Measurements from ENCODE around the gene HAUS2. TPM values are rescaled to one million over a fixed set of nuclear protein-coding genes. Genes with fewer than 3 reads are reported as not detected.

HAUS2 gene
- total RNA-seq, 1 experiment from 2014 or later, result 11.7 TPM

DNA sequence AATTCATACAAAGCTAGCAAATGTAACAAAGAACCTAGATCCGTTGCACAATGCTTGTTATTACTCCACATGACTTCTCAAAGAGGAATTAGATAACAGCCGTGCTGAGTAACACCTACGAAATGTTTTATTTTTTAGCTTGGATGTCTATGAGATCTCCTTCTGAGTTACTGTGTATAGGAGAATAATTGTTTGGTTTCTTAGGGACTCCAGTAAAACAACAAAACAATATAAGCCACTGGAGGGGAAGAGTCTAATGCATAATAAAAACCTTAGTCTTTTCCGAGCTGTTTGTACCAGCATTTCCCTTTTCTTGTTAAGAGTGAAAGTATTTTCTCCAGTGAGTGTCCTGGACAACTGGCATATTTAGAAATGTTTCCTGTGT is 37.6 kb upstream of the HAUS2 start:
- H3K9me3 Mint-ChIP-seq (ENCODE audit: low read depth, unreplicated experiment), result no peaks in the 10 kb centered on the region
- no peak overlapping the region for H3K27ac Mint-ChIP-seq (ENCODE audit: unreplicated experiment)
- no peak for DNase-seq
- H3K4me1 Mint-ChIP-seq (ENCODE audit: low read depth, unreplicated experiment), result no peaks in the 10 kb centered on the region
- CTCF ChIA-PET, result no interaction called here
- TF ChIP-seq, protein P1, sequence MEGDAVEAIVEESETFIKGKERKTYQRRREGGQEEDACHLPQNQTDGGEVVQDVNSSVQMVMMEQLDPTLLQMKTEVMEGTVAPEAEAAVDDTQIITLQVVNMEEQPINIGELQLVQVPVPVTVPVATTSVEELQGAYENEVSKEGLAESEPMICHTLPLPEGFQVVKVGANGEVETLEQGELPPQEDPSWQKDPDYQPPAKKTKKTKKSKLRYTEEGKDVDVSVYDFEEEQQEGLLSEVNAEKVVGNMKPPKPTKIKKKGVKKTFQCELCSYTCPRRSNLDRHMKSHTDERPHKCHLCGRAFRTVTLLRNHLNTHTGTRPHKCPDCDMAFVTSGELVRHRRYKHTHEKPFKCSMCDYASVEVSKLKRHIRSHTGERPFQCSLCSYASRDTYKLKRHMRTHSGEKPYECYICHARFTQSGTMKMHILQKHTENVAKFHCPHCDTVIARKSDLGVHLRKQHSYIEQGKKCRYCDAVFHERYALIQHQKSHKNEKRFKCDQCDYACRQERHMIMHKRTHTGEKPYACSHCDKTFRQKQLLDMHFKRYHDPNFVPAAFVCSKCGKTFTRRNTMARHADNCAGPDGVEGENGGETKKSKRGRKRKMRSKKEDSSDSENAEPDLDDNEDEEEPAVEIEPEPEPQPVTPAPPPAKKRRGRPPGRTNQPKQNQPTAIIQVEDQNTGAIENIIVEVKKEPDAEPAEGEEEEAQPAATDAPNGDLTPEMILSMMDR (IDR thresholded peaks at IDR 0.05; ENCODE audit: unreplicated experiment), result no peak
- intact Hi-C loops (cut with micrococcal nuclease; ENCODE audit: unreplicated experiment), result no loop called here
- H3K27me3 Mint-ChIP-seq (ENCODE audit: unreplicated experiment), result no peaks in the 10 kb centered on the region
- H3K36me3 Mint-ChIP-seq (ENCODE audit: insufficient read depth, unreplicated experiment), result no peaks in the 10 kb centered on the region
- BruUV-seq (replicated peaks), result no TSS peak
- H3K4me3 Mint-ChIP-seq (ENCODE audit: low read depth, unreplicated experiment), result no peak overlapping the region

DNA sequence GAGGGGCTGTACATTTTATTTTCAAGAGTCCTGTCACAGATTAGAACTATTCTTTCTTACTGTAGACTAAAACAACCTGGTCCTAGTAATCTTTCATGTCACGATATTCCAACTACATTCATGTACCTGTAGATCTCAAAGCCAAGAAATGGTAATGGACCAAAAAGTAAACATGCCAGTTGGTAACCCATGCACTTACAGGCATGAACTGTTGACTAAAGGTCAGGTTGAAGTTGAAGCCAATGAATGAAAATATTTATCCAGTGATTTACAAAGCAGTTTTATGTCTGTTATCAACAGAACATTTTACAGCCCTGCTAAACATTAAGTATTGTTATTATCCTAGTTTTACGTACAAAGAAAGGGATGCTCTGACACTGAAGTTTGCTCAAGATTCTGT is 25.3 kb upstream of the HAUS2 start:
- Mint-ChIP-seq H3K27me3 (ENCODE audit: unreplicated experiment) (no peaks in the 10 kb centered on the region), H3K27ac (ENCODE audit: unreplicated experiment) (no peak overlapping the region), H3K36me3 (ENCODE audit: insufficient read depth, unreplicated experiment) (peaks cover 7% of the 10 kb centered on the region), H3K4me3 (ENCODE audit: low read depth, unreplicated experiment) (no peak overlapping the region), H3K9me3 (ENCODE audit: low read depth, unreplicated experiment) (no peaks in the 10 kb centered on the region), H3K4me1 (ENCODE audit: low read depth, unreplicated experiment) (no peaks in the 10 kb centered on the region)
- no peak for DNase-seq
- CTCF ChIA-PET, result no interaction called here
- TF ChIP-seq, protein P1 (IDR thresholded peaks at IDR 0.05; ENCODE audit: unreplicated experiment), result no peak
- intact Hi-C loops (cut with micrococcal nuclease; ENCODE audit: unreplicated experiment), result no loop called here
- BruUV-seq (replicated peaks), result no TSS peak

DNA sequence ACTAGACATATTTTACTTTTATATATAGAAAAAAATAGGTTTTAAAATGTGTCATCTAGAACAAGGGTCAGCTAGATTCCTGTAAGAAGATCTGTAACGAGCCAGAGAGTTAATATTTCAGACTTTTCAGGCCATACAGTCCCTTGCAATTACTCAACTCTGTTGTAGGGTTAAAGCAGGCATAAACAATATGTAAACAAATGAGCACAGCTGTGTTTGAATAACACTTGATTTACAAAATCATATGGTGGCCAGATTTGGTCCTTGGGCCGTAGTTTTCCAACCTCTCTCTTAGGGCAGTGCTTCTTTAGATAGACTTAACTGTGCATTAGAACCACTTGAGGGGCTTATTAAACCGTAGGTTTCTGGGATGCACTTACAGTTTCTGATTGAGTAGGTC is 19.7 kb upstream of the HAUS2 start:
- CTCF ChIA-PET, result no interaction called here
- no peaks in the 10 kb centered on the region for H3K36me3 Mint-ChIP-seq (ENCODE audit: insufficient read depth, unreplicated experiment)
- BruUV-seq (replicated peaks), result no TSS peak

DNA sequence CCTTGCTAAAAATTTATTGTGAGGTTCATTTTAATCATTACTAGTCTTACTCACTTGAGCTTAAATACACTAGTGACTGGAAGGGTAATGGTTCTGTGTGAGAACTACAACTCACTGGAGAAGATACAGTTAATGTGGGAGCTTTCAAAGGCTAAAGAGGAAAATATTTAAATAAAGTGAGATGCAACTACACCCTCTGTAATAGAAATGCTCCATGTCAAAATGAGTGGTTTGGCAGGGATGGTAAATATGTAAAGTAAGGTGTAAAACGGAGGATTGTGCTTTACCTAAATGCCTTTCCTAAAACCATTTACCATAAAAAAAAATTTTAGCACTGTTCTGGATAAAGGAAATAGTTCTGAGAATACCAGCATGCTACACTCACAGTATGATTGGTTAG is 15.4 kb upstream of the HAUS2 start:
- TF ChIP-seq, protein P1 (IDR thresholded peaks at IDR 0.05; ENCODE audit: unreplicated experiment), result no peak
- CTCF ChIA-PET, result no interaction called here
- BruUV-seq (replicated peaks), result no TSS peak

More for the DNA sequence above, 19.7 kb upstream of the HAUS2 start:
- Mint-ChIP-seq H3K9me3 (ENCODE audit: low read depth, unreplicated experiment) (no peaks in the 10 kb centered on the region), H3K27me3 (ENCODE audit: unreplicated experiment) (no peaks in the 10 kb centered on the region), H3K4me1 (ENCODE audit: low read depth, unreplicated experiment) (no peaks in the 10 kb centered on the region), H3K27ac (ENCODE audit: unreplicated experiment) (no peak overlapping the region), H3K4me3 (ENCODE audit: low read depth, unreplicated experiment) (no peak overlapping the region)
- DNase-seq, result no peak
- TF ChIP-seq, protein P1 (IDR thresholded peaks at IDR 0.05; ENCODE audit: unreplicated experiment), result no peak
- intact Hi-C loops (cut with micrococcal nuclease; ENCODE audit: unreplicated experiment), result no loop called here

More for the DNA sequence above, 15.4 kb upstream of the HAUS2 start:
- intact Hi-C loops (cut with micrococcal nuclease; ENCODE audit: unreplicated experiment), result no loop called here
- no peak overlapping the region for H3K27ac Mint-ChIP-seq (ENCODE audit: unreplicated experiment)
- no peaks in the 10 kb centered on the region for H3K9me3 Mint-ChIP-seq (ENCODE audit: low read depth, unreplicated experiment)
- H3K27me3 Mint-ChIP-seq (ENCODE audit: unreplicated experiment), result no peaks in the 10 kb centered on the region
- no peak for DNase-seq
- no peak overlapping the region for H3K4me3 Mint-ChIP-seq (ENCODE audit: low read depth, unreplicated experiment)
- no peaks in the 10 kb centered on the region for H3K4me1 Mint-ChIP-seq (ENCODE audit: low read depth, unreplicated experiment)
- peaks cover 7% of the 10 kb centered on the region for H3K36me3 Mint-ChIP-seq (ENCODE audit: insufficient read depth, unreplicated experiment)
